GM19372 (cell line): ENCODE measurements around the gene EFCAB11.

Experiments used
- ATAC-seq: cut with Tn5 transposase; IDR thresholded peaks from one replicate; pipeline ENCODE4 v1.9.1; 2021; ENCODE audit warnings: mild to moderate bottlenecking, low read depth, moderate library complexity; ENCODE audit not compliant: unreplicated experiment

The EFCAB11 gene

GRCh38 chr14:89828471-89829165, 125.9 kb downstream of the EFCAB11 start:
- no peak for ATAC-seq

- no peak for ATAC-seq
These were observed 127.3 kb downstream of the EFCAB11 start for GRCh38 chr14:89827265-89827664.

DNA sequence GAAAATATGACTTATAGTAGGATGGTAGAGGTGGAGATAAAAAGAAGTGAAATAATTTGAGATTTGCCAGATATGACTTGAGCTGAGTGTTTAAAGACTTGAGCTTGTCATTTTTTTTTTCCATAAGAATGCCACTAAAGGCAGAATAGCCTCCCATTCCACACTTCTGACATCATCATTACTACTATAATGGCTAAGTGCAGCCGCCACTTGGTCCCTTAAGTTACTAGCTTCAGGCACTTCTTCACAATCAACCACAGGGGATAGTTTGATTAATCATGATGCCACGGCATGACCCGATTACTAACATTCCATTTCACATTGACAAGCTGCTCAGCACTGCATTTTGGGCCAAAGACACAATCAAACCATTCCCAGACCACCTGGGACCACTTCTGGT, 127.9 kb downstream of the EFCAB11 start:
- ATAC-seq, result no peak

DNA sequence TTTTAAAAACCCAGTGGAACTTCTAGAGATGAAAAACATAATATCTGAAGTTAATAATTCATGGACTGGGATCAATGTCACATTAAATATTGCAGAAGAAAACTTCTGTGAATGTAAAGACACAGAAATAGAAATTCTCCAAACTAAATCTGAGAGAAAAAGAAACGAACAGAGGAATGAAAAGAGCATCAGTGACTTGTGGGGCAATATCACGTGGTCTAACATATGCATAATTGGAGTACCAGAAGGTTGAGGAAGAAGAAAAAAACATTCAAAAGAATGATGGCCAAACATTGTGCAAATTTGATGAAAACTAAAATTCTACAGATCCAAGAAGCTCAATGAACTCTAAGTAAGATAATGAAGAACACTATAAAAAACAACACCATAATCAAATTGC, 130.8 kb downstream of the EFCAB11 start:
- no peak for ATAC-seq

GRCh38 chr14:89814126-89814525, 140.4 kb downstream of the EFCAB11 start:
- no peak for ATAC-seq

GRCh38 chr14:89813617-89814031, 140.9 kb downstream of the EFCAB11 start:
- no peak for ATAC-seq

GRCh38 chr14:89811954-89812575, 142.5 kb downstream of the EFCAB11 start:
- ATAC-seq, result no peak

DNA sequence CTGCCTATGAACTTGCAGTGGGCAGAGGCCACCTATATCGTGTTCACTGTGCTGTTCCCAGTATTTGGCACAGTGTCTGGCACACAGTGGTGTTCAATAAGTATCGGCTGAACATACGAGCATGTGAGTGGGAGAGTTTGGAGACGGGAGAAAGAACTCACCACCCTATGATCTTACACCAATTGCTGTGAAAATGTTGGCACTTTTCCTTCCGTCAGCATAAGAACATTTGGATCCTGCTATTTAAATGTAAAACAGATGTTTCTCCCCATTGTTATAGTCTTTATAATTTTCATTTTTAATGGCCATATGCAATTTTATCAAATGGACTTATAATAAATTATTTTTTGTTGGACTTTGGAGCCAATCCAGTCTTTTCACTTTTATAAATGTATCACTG, 144.4 kb downstream of the EFCAB11 start:
- ATAC-seq, result no peak

DNA sequence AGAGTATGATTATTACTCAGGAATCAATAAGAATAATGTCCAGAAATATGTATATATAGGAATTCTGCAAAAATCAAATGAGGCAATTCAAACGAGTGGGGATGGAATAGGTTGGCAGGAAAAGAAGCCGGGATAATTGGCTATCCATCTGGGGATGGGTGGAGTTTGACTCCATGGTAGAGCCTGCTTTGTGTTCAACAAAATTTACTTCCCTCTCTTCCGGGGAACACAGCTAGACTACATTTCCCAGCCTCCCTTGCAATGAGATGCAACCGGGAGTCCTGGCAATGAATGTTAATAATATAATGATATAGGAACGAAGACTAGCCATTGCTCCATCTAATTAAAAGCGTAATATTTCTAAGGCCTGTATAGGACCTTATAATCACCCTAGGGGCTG, 146.6 kb downstream of the EFCAB11 start:
- ATAC-seq, result no peak

DNA sequence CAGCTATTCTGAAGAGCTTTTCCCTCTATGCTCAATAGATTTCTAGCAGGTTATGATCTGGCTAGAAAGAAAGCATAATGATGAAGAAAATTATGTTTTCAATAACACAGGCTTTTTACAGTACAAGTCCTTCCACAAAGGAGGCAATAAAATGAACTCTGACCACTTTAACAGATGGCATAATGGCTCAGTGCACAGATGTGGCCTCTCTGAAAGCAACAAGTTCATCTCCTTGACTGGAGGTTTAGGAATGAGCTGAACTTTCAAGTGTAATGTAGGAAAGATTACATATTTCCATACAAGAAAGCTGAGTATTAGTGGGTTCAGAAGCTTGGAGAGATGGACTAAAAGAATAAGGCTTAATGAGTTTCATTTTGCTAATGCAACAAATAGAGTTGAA, 147.4 kb downstream of the EFCAB11 start:
- ATAC-seq, result no peak

- no peak for ATAC-seq
These were observed 148.1 kb downstream of the EFCAB11 start for GRCh38 chr14:89806451-89806850.

- no peak for ATAC-seq
These were observed 149.0 kb downstream of the EFCAB11 start for GRCh38 chr14:89805501-89805900.

- no peak for ATAC-seq
These were observed 151.0 kb downstream of the EFCAB11 start for GRCh38 chr14:89803542-89803941.

DNA sequence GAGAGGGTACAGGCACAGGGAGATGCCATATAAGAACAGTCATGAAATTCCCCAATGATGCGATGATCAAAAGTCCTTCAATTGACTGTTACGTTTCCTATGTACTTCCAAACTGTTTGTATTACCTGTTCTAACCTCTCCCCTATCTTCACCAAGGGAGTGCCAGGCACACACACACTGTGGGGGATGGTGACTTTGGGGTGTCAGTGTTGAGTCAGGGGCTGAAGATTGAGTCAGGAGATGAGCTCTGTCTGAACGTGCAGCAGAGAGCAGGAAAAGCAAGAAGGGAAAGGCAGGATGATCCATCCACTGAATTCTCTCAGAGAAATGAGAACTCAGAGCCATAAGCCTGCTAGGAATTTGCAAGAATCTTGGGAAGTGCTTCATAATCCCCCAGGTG, 153.4 kb downstream of the EFCAB11 start:
- ATAC-seq, result no peak

DNA sequence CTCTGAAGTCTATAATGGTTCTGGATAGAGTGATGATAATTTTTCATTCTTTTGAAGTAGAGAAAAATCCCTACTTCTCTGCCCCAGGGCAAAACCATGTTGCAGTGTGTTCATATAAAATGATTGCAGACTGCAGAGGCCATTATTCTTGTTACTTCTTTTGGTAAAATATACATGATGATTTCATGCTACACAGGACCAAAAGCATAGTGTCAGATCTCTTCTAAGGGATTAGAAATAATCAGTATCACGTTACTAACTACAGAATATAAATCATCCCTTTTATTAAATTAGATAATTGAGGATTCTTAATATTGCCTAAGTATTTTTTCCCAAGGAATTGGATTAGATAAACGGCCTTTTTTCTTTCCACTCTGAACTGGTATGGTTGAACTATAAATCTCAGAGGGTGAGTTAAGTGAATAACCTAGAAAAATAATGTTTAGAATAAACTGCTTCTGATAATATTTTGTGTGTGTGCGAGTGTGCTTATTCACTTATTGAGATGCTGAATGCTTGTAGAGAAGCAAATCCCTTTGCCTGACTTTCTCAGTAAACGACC, 156.2 kb downstream of the EFCAB11 start:
- no peak for ATAC-seq

DNA sequence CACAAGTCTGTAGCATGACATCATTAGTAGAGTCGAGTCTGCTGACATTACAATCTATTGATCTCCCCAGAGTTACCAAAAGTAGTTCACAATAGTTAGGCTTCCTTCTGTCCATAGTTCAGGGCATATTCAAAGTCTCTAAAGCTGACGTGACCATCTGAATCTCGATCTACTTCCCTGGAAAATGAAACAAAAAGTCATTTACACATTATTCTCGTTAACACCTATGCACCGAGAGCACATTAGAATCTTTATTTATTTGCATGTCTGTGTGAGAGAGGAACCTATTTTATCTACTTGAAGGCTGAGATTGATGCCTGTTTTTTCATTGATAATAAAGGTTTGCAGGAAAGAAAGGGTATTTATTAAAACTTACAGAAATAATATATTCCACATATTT, 157.4 kb downstream of the EFCAB11 start:
- ATAC-seq, result no peak

DNA sequence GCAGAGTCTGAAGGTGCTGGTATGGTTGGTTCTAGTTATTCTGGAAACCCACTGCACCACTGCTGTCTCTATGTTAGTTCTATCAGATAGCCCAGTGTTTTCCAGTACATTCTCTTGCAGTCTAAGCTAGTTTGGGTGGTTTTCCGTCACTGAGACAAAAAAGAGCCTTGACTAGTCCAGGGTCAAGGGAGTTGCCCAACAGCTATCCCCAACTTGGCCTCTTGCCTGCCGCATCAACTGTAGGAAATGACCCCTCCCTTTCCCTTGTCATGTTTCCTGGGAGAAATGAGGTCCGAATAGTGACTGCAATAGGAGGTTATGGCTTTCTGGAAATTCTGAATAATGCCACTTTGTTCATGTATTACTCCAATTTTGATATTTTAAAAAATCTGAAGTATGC, 160.4 kb downstream of the EFCAB11 start:
- no peak for ATAC-seq

DNA sequence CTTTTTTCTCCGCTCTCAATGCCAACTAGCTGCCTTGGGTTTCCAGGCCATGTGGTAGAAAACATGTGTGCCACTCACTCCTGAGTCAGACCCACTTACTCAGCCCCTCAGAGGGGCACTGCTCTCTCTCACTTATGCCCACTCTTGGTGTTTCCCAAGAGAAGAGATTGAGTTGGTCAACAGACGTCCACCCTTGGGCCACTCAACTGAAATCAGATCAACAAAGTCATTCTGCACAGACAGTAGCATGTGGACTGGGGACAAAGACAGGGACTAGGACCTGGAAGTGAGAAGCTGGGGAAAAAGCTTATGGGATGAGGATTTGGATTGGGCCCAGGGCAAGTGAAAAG, 161.2 kb downstream of the EFCAB11 start:
- ATAC-seq, result no peak

GRCh38 chr14:89792489-89793366, 161.8 kb downstream of the EFCAB11 start:
- ATAC-seq, result no peak

GRCh38 chr14:89787525-89787924, 167.0 kb downstream of the EFCAB11 start:
- ATAC-seq, result no peak

DNA sequence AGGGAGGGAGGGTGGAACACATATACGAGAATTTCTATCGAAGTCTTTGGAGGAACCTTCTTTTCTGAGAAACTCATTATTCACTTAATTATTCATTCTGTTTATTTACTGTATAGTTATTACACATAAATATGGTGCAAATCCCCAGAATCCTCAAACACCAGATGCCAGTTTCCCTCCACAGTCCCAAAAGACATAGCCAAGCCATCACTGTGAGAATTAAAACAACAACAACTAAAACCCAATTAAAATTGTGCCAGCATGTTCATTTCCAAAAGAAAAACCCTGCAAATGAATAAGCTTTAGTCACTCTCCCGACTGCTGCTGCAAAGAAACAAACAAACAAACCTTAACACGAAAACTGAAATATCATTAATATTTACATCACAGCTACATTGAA, 173.5 kb downstream of the EFCAB11 start:
- ATAC-seq, result no peak
